ENCODE measurements around the gene AVEN.
"Not testable (repeated sequence)": the region's sequence is repeated elsewhere in the genome, so short reads cannot be mapped to it uniquely, and the experiment has no call there.

Gene AVEN

DNA sequence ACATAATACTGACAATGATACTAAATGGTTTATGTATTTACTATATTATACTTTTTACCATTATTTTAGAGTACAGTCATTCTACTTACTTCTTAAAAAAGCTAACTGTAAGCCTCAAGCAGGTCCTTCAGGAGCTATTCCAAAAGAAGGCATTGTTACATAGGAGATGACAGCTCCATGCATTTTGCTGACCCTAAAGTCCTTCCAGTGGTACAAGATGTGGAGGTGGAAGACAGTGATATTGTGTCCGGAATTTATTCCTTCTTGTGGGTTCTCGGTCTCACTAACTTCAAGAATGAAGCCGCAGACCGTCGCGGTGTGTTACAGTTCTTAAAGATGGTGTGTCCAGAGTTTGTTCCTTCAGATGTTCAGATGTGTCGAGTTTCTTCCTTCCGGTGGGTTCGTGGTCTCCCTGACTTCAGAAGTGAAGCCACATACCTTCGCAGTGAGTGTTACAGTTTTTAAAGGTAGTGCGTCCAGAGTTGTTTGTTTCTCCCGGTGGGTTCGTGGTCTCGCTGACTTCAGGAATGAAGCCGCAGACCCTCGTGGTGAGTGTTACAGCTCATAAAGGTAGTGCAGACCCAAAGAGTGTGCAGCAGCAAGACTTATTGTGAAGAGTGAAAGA lies 20.9 kb downstream of the AVEN start:
- Histone ChIP-seq H3K9me3 (ENCODE audit: control insufficient read depth, low read length) (no peaks in the 10 kb centered on the region), H3K27me3 (ENCODE audit: control insufficient read depth, insufficient read depth, low read length, poor library complexity, severe bottlenecking) (no peaks in the 10 kb centered on the region), H3K4me3 (ENCODE audit: insufficient read depth, low read depth, low read length) (no peak overlapping the region), H3K27ac (ENCODE audit: insufficient read depth, low read depth, low read length, poor library complexity, severe bottlenecking) (no peak overlapping the region), H3K36me3 (ENCODE audit: control insufficient read depth, insufficient read depth, low read length) (no peaks in the 10 kb centered on the region), H3K4me1 (ENCODE audit: control insufficient read depth, insufficient read depth, low read length) (no peaks in the 10 kb centered on the region)
- WGBS, 2 experiments: 91 to 93% methylated on average over 16 of the region's 16 CpGs

DNA sequence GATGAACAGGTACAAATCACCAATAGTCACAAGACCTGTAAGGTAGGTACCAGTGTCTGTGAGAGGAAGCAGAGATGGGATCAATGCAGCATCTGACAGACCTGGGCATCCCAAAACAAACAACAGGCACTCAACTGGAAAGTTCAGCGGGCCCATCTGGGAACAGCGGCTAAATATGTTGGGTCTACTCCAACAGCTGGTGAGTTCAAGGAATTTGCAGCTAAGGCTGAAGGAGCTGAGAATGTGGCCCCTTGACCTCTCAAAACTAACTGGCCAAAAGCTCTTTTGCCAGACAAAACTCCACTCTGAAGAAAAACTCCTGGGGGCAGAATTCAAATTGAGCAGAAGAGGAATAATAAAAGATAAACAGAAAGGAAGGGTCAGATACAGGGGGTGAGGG lies 24.4 kb downstream of the AVEN start:
- H3K27ac ChIP-seq (ENCODE audit: insufficient read depth, low read depth, low read length, poor library complexity, severe bottlenecking): no peak overlapping the region
- no peaks in the 10 kb centered on the region for H3K27me3 ChIP-seq (ENCODE audit: control insufficient read depth, insufficient read depth, low read length, poor library complexity, severe bottlenecking)
- H3K4me3 ChIP-seq (ENCODE audit: insufficient read depth, low read depth, low read length): no peak overlapping the region
- H3K36me3 ChIP-seq (ENCODE audit: control insufficient read depth, insufficient read depth, low read length): no peaks in the 10 kb centered on the region
- no peaks in the 10 kb centered on the region for H3K4me1 ChIP-seq (ENCODE audit: control insufficient read depth, insufficient read depth, low read length)
- WGBS, 2 experiments: 95 to 96% methylated on average over 2 of the region's 2 CpGs
- no peaks in the 10 kb centered on the region for H3K9me3 ChIP-seq (ENCODE audit: control insufficient read depth, low read length)

DNA sequence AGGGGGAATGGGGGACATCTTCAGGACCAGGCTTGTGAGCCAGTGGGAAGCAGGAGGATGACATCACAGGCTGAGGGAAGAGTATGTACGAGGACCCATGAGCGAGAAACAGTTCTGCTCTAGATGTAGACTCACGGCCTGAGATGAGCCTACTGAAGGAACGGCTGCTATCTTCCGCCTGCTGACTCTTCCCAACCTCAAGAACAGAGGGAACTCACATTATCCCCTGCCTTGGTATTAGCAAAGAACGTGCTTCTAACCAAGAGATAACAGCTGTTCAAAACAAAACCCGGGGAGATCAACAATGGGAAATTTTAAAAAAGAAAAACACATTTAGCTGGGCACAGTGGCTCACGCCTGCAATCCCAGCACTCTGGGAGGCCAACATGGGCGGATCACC lies 25.3 kb downstream of the AVEN start:
- Histone ChIP-seq H3K9me3 (ENCODE audit: control insufficient read depth, low read length) (no peaks in the 10 kb centered on the region), H3K4me3 (ENCODE audit: insufficient read depth, low read depth, low read length) (no peak overlapping the region), H3K36me3 (ENCODE audit: control insufficient read depth, insufficient read depth, low read length) (no peaks in the 10 kb centered on the region), H3K4me1 (ENCODE audit: control insufficient read depth, insufficient read depth, low read length) (no peaks in the 10 kb centered on the region), H3K27me3 (ENCODE audit: control insufficient read depth, insufficient read depth, low read length, poor library complexity, severe bottlenecking) (no peaks in the 10 kb centered on the region), H3K27ac (ENCODE audit: insufficient read depth, low read depth, low read length, poor library complexity, severe bottlenecking) (no peak overlapping the region)
- 87 to 89% methylated on average over 9 of the region's 9 CpGs for WGBS, 2 experiments

GRCh38 chr15:34012461-34013028 lies 26.5 kb downstream of the AVEN start:
- H3K27ac ChIP-seq (ENCODE audit: insufficient read depth, low read depth, low read length, poor library complexity, severe bottlenecking): no peak overlapping the region
- WGBS, 2 experiments: 89 to 90% methylated on average over 4 of the region's 4 CpGs
- H3K4me3 ChIP-seq (ENCODE audit: insufficient read depth, low read depth, low read length): no peak overlapping the region

GRCh38 chr15:34011481-34011880 lies 27.5 kb downstream of the AVEN start:
- Histone ChIP-seq H3K27me3 (ENCODE audit: control insufficient read depth, insufficient read depth, low read length, poor library complexity, severe bottlenecking) (no peaks in the 10 kb centered on the region), H3K36me3 (ENCODE audit: control insufficient read depth, insufficient read depth, low read length) (no peaks in the 10 kb centered on the region), H3K9me3 (ENCODE audit: control insufficient read depth, low read length) (no peaks in the 10 kb centered on the region), H3K4me3 (ENCODE audit: insufficient read depth, low read depth, low read length) (no peak overlapping the region), H3K4me1 (ENCODE audit: control insufficient read depth, insufficient read depth, low read length) (no peaks in the 10 kb centered on the region), H3K27ac (ENCODE audit: insufficient read depth, low read depth, low read length, poor library complexity, severe bottlenecking) (no peak overlapping the region)
- WGBS, 2 experiments: 78 to 81% methylated on average over 2 of the region's 2 CpGs

More at GRCh38 chr15:34012461-34013028, 26.5 kb downstream of the AVEN start:
- Histone ChIP-seq H3K4me1 (ENCODE audit: control insufficient read depth, insufficient read depth, low read length) (no peaks in the 10 kb centered on the region), H3K27me3 (ENCODE audit: control insufficient read depth, insufficient read depth, low read length, poor library complexity, severe bottlenecking) (no peaks in the 10 kb centered on the region), H3K9me3 (ENCODE audit: control insufficient read depth, low read length) (no peaks in the 10 kb centered on the region), H3K36me3 (ENCODE audit: control insufficient read depth, insufficient read depth, low read length) (no peaks in the 10 kb centered on the region)

- Histone ChIP-seq H3K36me3 (ENCODE audit: control insufficient read depth, insufficient read depth, low read length) (no peaks in the 10 kb centered on the region), H3K4me1 (ENCODE audit: control insufficient read depth, insufficient read depth, low read length) (no peaks in the 10 kb centered on the region), H3K27me3 (ENCODE audit: control insufficient read depth, insufficient read depth, low read length, poor library complexity, severe bottlenecking) (no peaks in the 10 kb centered on the region), H3K9me3 (ENCODE audit: control insufficient read depth, low read length) (no peaks in the 10 kb centered on the region), H3K27ac (ENCODE audit: insufficient read depth, low read depth, low read length, poor library complexity, severe bottlenecking) (no peak overlapping the region), H3K4me3 (ENCODE audit: insufficient read depth, low read depth, low read length) (no peak overlapping the region)
- 94 to 96% methylated on average over 4 to 5 of the region's 5 CpGs for WGBS, 2 experiments
Observed at GRCh38 chr15:34010921-34011320, 28.1 kb downstream of the AVEN start.

DNA sequence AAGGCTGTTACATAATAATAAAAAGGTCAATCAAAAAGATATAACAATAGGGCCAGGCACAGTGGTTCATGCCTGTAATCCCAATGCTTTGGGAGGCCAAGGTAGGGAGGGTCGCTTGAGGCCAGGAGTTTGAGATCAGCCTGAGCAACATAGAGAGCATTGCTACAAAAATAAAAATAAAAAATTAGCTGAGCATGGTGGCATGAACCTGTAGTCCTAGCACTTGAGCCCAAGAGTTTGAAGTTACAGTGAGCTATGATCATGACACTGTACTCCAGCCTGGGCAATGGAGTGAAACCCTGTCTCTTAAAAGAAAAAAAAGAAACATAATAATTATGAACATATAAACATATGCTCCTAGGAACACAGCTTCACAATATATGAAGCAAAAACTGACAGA lies 29.3 kb downstream of the AVEN start:
- Histone ChIP-seq H3K27me3 (ENCODE audit: control insufficient read depth, insufficient read depth, low read length, poor library complexity, severe bottlenecking) (no peaks in the 10 kb centered on the region), H3K4me3 (ENCODE audit: insufficient read depth, low read depth, low read length) (no peak overlapping the region), H3K36me3 (ENCODE audit: control insufficient read depth, insufficient read depth, low read length) (no peaks in the 10 kb centered on the region), H3K4me1 (ENCODE audit: control insufficient read depth, insufficient read depth, low read length) (no peaks in the 10 kb centered on the region), H3K9me3 (ENCODE audit: control insufficient read depth, low read length) (no peaks in the 10 kb centered on the region), H3K27ac (ENCODE audit: insufficient read depth, low read depth, low read length, poor library complexity, severe bottlenecking) (no peak overlapping the region)
- 84 to 100% methylated on average over 1 of the region's 1 CpG for WGBS, 2 experiments

DNA sequence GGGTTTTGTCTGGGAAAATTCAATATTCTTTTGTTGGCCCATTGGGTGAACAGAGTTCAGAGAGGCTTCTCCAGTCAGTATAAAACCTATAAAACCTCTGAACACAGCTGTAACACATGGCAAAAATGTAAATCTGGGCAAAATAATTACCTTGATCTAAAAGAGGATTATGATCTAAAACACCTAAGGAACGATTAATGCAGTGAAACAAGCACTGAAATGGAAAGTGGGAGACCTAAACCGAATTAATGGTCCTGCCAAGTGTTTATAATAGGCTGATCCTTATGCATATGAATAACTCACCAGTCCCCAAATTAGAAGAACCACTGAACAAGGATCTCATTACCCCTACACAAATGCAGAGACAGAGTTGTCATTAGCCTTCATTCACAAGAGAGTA lies 32.6 kb downstream of the AVEN start:
- H3K9me3 ChIP-seq (ENCODE audit: control insufficient read depth, low read length): no peaks in the 10 kb centered on the region
- H3K27me3 ChIP-seq (ENCODE audit: control insufficient read depth, insufficient read depth, low read length, poor library complexity, severe bottlenecking): no peaks in the 10 kb centered on the region
- no peak overlapping the region for H3K27ac ChIP-seq (ENCODE audit: insufficient read depth, low read depth, low read length, poor library complexity, severe bottlenecking)
- no peaks in the 10 kb centered on the region for H3K4me1 ChIP-seq (ENCODE audit: control insufficient read depth, insufficient read depth, low read length)
- WGBS, 2 experiments: 70 to 87% methylated on average over 2 of the region's 2 CpGs
- no peak overlapping the region for H3K4me3 ChIP-seq (ENCODE audit: insufficient read depth, low read depth, low read length)
- H3K36me3 ChIP-seq (ENCODE audit: control insufficient read depth, insufficient read depth, low read length): no peaks in the 10 kb centered on the region

DNA sequence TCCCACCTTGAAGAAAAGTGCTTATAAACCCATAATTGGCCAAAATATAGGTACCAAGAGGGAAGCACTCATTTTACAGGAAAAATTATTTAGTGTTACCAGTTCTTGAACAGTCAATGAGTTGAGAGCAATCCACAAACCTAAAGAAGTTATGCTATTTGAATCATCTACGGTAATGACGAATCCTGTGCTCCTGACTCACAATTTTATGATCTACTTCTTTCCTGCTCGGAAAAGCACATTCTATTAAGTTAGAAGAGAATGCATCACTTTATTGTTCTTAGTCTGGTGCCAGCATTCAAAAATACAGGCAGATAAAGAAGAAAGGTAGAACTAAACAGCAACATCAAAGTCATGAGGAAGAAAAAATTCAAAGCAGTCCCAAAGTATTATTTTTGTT lies 37.5 kb downstream of the AVEN start:
- 60 to 62% methylated on average over 3 of the region's 3 CpGs for WGBS, 2 experiments
- H3K27ac ChIP-seq (ENCODE audit: insufficient read depth, low read depth, low read length, poor library complexity, severe bottlenecking): no peak overlapping the region
- no peaks in the 10 kb centered on the region for H3K4me1 ChIP-seq (ENCODE audit: control insufficient read depth, insufficient read depth, low read length)

GRCh38 chr15:33995666-33996065 lies 43.3 kb downstream of the AVEN start:
- not testable (repeated sequence) for H3K4me3 ChIP-seq (ENCODE audit: insufficient read depth, low read depth, low read length); H3K27me3 ChIP-seq (ENCODE audit: control insufficient read depth, insufficient read depth, low read length, poor library complexity, severe bottlenecking); H3K36me3 ChIP-seq (ENCODE audit: control insufficient read depth, insufficient read depth, low read length); H3K27ac ChIP-seq (ENCODE audit: insufficient read depth, low read depth, low read length, poor library complexity, severe bottlenecking); H3K4me1 ChIP-seq (ENCODE audit: control insufficient read depth, insufficient read depth, low read length); H3K9me3 ChIP-seq (ENCODE audit: control insufficient read depth, low read length)
- 95 to 96% methylated on average over 10 of the region's 10 CpGs for WGBS, 2 experiments

More for the DNA sequence above, 37.5 kb downstream of the AVEN start:
- Histone ChIP-seq H3K27me3 (ENCODE audit: control insufficient read depth, insufficient read depth, low read length, poor library complexity, severe bottlenecking) (no peaks in the 10 kb centered on the region), H3K9me3 (ENCODE audit: control insufficient read depth, low read length) (no peaks in the 10 kb centered on the region), H3K36me3 (ENCODE audit: control insufficient read depth, insufficient read depth, low read length) (no peaks in the 10 kb centered on the region), H3K4me3 (ENCODE audit: insufficient read depth, low read depth, low read length) (no peak overlapping the region)

Measured in ectodermal cell (in vitro differentiated cells).